ENCODE results near the gene NFATC2. TPM values are rescaled to one million over a fixed set of nuclear protein-coding genes. Genes with fewer than 3 reads are reported as not detected.
"Not testable (repeated sequence)": the region's sequence is repeated elsewhere in the genome, so short reads cannot be mapped to it uniquely, and the experiment has no call there.

The NFATC2 gene
- total and polyA plus RNA-seq, 9 donors, result 2.2 to 9.4 (median 5.1) TPM

- no peak for DNase-seq
- H3K36me3 ChIP-seq, result no peaks in the 10 kb centered on the region
- TF ChIP-seq, protein P1, sequence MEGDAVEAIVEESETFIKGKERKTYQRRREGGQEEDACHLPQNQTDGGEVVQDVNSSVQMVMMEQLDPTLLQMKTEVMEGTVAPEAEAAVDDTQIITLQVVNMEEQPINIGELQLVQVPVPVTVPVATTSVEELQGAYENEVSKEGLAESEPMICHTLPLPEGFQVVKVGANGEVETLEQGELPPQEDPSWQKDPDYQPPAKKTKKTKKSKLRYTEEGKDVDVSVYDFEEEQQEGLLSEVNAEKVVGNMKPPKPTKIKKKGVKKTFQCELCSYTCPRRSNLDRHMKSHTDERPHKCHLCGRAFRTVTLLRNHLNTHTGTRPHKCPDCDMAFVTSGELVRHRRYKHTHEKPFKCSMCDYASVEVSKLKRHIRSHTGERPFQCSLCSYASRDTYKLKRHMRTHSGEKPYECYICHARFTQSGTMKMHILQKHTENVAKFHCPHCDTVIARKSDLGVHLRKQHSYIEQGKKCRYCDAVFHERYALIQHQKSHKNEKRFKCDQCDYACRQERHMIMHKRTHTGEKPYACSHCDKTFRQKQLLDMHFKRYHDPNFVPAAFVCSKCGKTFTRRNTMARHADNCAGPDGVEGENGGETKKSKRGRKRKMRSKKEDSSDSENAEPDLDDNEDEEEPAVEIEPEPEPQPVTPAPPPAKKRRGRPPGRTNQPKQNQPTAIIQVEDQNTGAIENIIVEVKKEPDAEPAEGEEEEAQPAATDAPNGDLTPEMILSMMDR (IDR thresholded peaks at IDR 0.05), result no peak
- no peak for TF ChIP-seq POLR2A (IDR thresholded peaks at IDR 0.05)
- TF ChIP-seq EP300 (IDR thresholded peaks at IDR 0.05), result no peak
- H3K9me3 ChIP-seq, result no peaks in the 10 kb centered on the region
- 71 to 80% (median 80%) methylated on average over 8 of the region's 8 CpGs for WGBS, 3 donors
- peaks cover 13% of the 10 kb centered on the region for H3K4me1 ChIP-seq (ENCODE audit: insufficient read depth)
- H3K27ac ChIP-seq, result no peak overlapping the region
- intact Hi-C loops (cut with DNase I), result no loop called here
- H3K4me3 ChIP-seq, result no peak overlapping the region
- H3K27me3 ChIP-seq, result no peaks in the 10 kb centered on the region
These were observed 195.6 kb downstream of the NFATC2 start for GRCh38 chr20:51346686-51347485.

- H3K9me3 ChIP-seq, result no peaks in the 10 kb centered on the region
- 10 to 30% (median 15%) methylated on average over 8 of the region's 8 CpGs for WGBS, 3 donors
- no peaks in the 10 kb centered on the region for H3K27me3 ChIP-seq
- H3K4me3 ChIP-seq, result no peak overlapping the region
- DNase-seq, result peak in 4 of 5 donors; percentile 37 to 77 (median 60)
- peak overlapping the region in 1 of 2 donors; percentile 27 for H3K27ac ChIP-seq
- no peaks in the 10 kb centered on the region for H3K36me3 ChIP-seq
- peaks cover 13% of the 10 kb centered on the region for H3K4me1 ChIP-seq (ENCODE audit: insufficient read depth)
- TF ChIP-seq, protein P1 (IDR thresholded peaks at IDR 0.05), result no peak
- TF ChIP-seq EP300 (IDR thresholded peaks at IDR 0.05) (no peak), POLR2A (IDR thresholded peaks at IDR 0.05) (no peak)
- intact Hi-C loops (cut with DNase I), result no loop called here
These were observed 196.9 kb downstream of the NFATC2 start for GRCh38 chr20:51345601-51346101.

- H3K9me3 ChIP-seq; H3K27ac ChIP-seq; DNase-seq; H3K4me3 ChIP-seq; H3K27me3 ChIP-seq; H3K36me3 ChIP-seq; intact Hi-C loops (cut with DNase I): not testable (repeated sequence)
- H3K4me1 ChIP-seq (ENCODE audit: insufficient read depth), result peaks cover 13% of the 10 kb centered on the region
- 64 to 73% (median 70%) methylated on average over 3 of the region's 3 CpGs for WGBS, 3 donors
These were observed 198.7 kb downstream of the NFATC2 start for GRCh38 chr20:51343802-51344201.

DNA sequence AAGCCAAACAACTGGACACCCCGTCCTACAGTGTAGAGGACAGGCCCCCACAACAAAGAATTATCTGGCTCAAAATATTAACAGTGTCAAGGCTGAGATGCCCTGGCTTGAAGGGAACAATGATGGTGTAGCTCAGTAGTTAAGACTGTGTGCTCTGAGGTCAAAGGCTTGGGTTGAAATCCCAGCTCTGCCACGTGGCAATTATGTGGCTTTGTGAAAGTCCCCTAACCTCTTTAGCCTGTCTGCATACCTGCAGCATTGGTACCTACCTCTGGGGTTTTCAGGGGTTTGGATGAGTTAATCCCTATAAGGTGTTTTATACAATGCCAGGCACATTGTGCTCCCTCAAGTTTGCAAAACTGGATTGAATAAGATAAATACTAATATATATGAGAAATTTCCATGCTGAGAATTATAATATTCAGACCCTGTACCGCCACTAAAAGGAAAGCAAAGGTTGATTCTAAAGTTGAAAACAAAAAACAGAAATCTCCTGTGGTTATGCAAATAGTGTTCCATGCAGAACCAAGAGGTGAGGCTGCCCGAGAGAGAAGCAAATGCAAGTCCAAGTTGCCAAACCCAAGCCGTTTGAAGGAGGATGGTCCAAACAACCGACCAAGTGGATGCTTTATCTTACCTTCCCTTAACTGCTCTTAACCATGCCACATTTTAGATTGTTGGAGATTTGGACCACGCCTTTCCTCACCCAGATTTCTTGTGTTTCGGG, 199.8 kb downstream of the NFATC2 start:
- intact Hi-C loops (cut with DNase I), result no loop called here
- Histone ChIP-seq H3K4me3 (no peak overlapping the region), H3K9me3 (no peaks in the 10 kb centered on the region), H3K27ac (no peak overlapping the region), H3K4me1 (ENCODE audit: insufficient read depth) (peaks cover 13% of the 10 kb centered on the region), H3K36me3 (no peaks in the 10 kb centered on the region), H3K27me3 (no peaks in the 10 kb centered on the region)
- 76 to 81% (median 80%) methylated on average over 8 of the region's 8 CpGs for WGBS, 3 donors
- no peak for DNase-seq
- TF ChIP-seq POLR2A (IDR thresholded peaks at IDR 0.05), result no peak
- no peak for TF ChIP-seq EP300 (IDR thresholded peaks at IDR 0.05)
- TF ChIP-seq, protein P1 (IDR thresholded peaks at IDR 0.05), result no peak
